GM12878 (cell line): ENCODE measurements around the gene LRRIQ4. TPM values are rescaled to one million over a fixed set of nuclear protein-coding genes. Genes with fewer than 3 reads are reported as not detected.

Source experiments
- ATAC-seq: fragments of 200-7000 bp; cut with Tn5 transposase; 3 replicates; pipeline ENCODE4 v1.9.1; 2020; ENCODE audit warnings: mild to moderate bottlenecking, moderate library complexity
- BruUV-seq: library from RNA; stranded (reverse); fragments of 400-500 nt; replicated peaks from 2 replicates; lab custom pipeline; 2021; lab: Mats Ljungman, UMichigan
- CTCF ChIA-PET: fragments of 300-600 bp; sonication (Branson Sonifier 250); formaldehyde crosslinking; extraction: SDS; loops from one replicate; lab custom pipeline; 2021; ENCODE audit warnings: inconsistent platforms; lab: Yijun Ruan, JAX
- POLR2A ChIA-PET: fragments of 350-600 bp; formaldehyde crosslinking; extraction: SDS; loops from one replicate; lab custom pipeline; 2021; ENCODE audit warnings: inconsistent platforms; lab: Charles Lee
- RAD21 ChIA-PET: fragments of 300-600 bp; sonication (Branson Sonifier 250); formaldehyde crosslinking; loops from one replicate; lab custom pipeline; 2023; ENCODE audit warnings: antibody characterized with exemption; ENCODE audit not compliant: unreplicated experiment; lab: Charles Lee
- SMC1A ChIA-PET: fragments of 300-600 bp; sonication (Branson Sonifier 250); formaldehyde crosslinking; loops from one replicate; lab custom pipeline; 2023; ENCODE audit not compliant: unreplicated experiment, uncharacterized antibody; lab: Charles Lee
- DNase-seq: peaks from one replicate; pipeline ENCODE4 v3.0.0-alpha.2; 2011; ENCODE audit warnings: low read depth, low spot score
- FAIRE-seq: peaks from 3 replicates; lab custom pipeline; 2011; peaks lifted over from hg19 to GRCh38; lab: Jason Lieb, UNC
- H2AFZ ChIP-seq: 2 replicates; pipeline ENCODE4 v1.6.0; 2011; ENCODE audit warnings: low read depth, low read length, control low read depth; ENCODE audit not compliant: control insufficient read depth
- H3K27ac ChIP-seq: 2 replicates; pipeline ENCODE4 v1.5.1; 2011; ENCODE audit warnings: control low read depth; ENCODE audit not compliant: control insufficient read depth, insufficient read depth
- H3K27me3 ChIP-seq, 2 experiments: replicated peaks in 1 of 2; 2 replicates each; pipeline versions ENCODE4 v1.6.0 to v1.6.1; 2011; ENCODE audit warnings: low read length in 1 of 2; ENCODE audit not compliant: control insufficient read depth in 2 of 2, insufficient read depth in 2 of 2
- H3K36me3 ChIP-seq, 2 experiments: 2 replicates each; pipeline ENCODE4 v1.5.1; 2011; ENCODE audit warnings: low read length in 1 of 2; ENCODE audit not compliant: control insufficient read depth in 2 of 2, insufficient read depth in 2 of 2
- H3K4me1 ChIP-seq: 2 replicates; pipeline ENCODE4 v1.6.1; 2011; ENCODE audit warnings: mild to moderate bottlenecking, low read length, moderate library complexity, mixed read lengths; ENCODE audit not compliant: control insufficient read depth, insufficient read depth
- H3K4me2 ChIP-seq: 2 replicates; pipeline ENCODE4 v1.6.0; 2011; ENCODE audit warnings: control low read depth; ENCODE audit not compliant: control insufficient read depth, insufficient read depth
- H3K4me3 ChIP-seq: fragments of 200-600 bp; sonication (generic); 2 replicates; pipeline ENCODE4 v1.5.1; 2016
- H3K79me2 ChIP-seq: 2 replicates; pipeline ENCODE4 v1.6.0; 2011; ENCODE audit warnings: low read length; ENCODE audit not compliant: control insufficient read depth, insufficient read depth
- H3K9ac ChIP-seq: 2 replicates; pipeline ENCODE4 v1.8.0; 2011; ENCODE audit warnings: low read length, control low read depth, mixed read lengths; ENCODE audit not compliant: control insufficient read depth, insufficient read depth
- H3K9me3 ChIP-seq: replicated peaks from 3 replicates; pipeline ENCODE4 v1.5.1; 2011; ENCODE audit warnings: mild to moderate bottlenecking, low read length; ENCODE audit not compliant: control insufficient read depth, insufficient read depth
- H4K20me1 ChIP-seq: 2 replicates; pipeline ENCODE4 v1.6.0; 2011; ENCODE audit not compliant: control insufficient read depth, insufficient read depth
- ATF2 ChIP-seq: IDR thresholded peaks from 2 replicates; pipeline ENCODE4 v1.6.1; 2012; ENCODE audit warnings: low read length, inconsistent platforms
- MTA3 ChIP-seq: IDR thresholded peaks from 2 replicates; pipeline ENCODE4 v1.6.1; 2012; ENCODE audit warnings: low read length, inconsistent platforms, borderline replicate concordance
- POLR2A ChIP-seq: IDR thresholded peaks from 2 replicates; pipeline ENCODE4 v1.6.1; 2011; ENCODE audit warnings: low read depth, mild to moderate bottlenecking, low read length
- RAD21 ChIP-seq: IDR thresholded peaks from 2 replicates; pipeline ENCODE4 v1.6.1; 2011; ENCODE audit warnings: mild to moderate bottlenecking, low read depth, low read length, moderate library complexity; ENCODE audit not compliant: insufficient read depth
- RB1 ChIP-seq: fragments of 450-650 bp; formaldehyde crosslinking; IDR thresholded peaks from 2 replicates; pipeline ENCODE4 v1.6.1; 2017; ENCODE audit warnings: mild to moderate bottlenecking, borderline replicate concordance
- RUNX3 ChIP-seq: IDR thresholded peaks from 2 replicates; pipeline ENCODE4 v1.6.1; 2012; ENCODE audit warnings: low read length, inconsistent platforms
- SMC3 ChIP-seq: IDR thresholded peaks from 2 replicates; pipeline ENCODE4 v1.6.1; 2011; ENCODE audit warnings: low read length, improper control_type of control experiment, borderline replicate concordance
- TAF1 ChIP-seq: IDR thresholded peaks from 2 replicates; pipeline ENCODE4 v1.6.1; 2011; ENCODE audit warnings: mild to moderate bottlenecking, low read depth, low read length, borderline replicate concordance
- TARDBP ChIP-seq: IDR thresholded peaks from 2 replicates; pipeline ENCODE4 v1.6.1; 2016; ENCODE audit warnings: borderline replicate concordance
- TBL1XR1 ChIP-seq: IDR thresholded peaks from 2 replicates; pipeline ENCODE4 v1.6.1; 2012; ENCODE audit warnings: low read depth, low read length, improper control_type of control experiment
- WRNIP1 ChIP-seq: IDR thresholded peaks from 2 replicates; pipeline ENCODE4 v1.6.1; 2011; ENCODE audit warnings: low read depth, low read length, improper control_type of control experiment, borderline replicate concordance
- ZSCAN29 ChIP-seq: fragments of 450-650 bp; IDR thresholded peaks from 2 replicates; pipeline ENCODE4 v1.6.1; 2017; ENCODE audit warnings: mild to moderate bottlenecking, moderate library complexity
- ZZZ3 ChIP-seq: IDR thresholded peaks from 2 replicates; pipeline ENCODE4 v1.6.1; 2011; ENCODE audit warnings: low read depth; ENCODE audit not compliant: control insufficient read depth, insufficient read length
- WGBS: methylation state at CpG from one replicate; pipeline ENCODE4 v1.1.6; 2016; ENCODE audit warnings: low lambda C conversion rate; ENCODE audit not compliant: insufficient replicate concordance, insufficient coverage; ENCODE audit errors: missing lambda C conversion rate; 5-methylcytosine and 5-hydroxymethylcytosine counted together
- in situ Hi-C: fragments of 300-500 bp; cut with MboI; formaldehyde crosslinking; loops from 9 replicates; pipeline ENCODE4 v1.14.3; 2018; ENCODE audit warnings: mixed read lengths
- intact Hi-C: fragments of 100-400 bp; cut with micrococcal nuclease; formaldehyde crosslinking; loops from one replicate; pipeline ENCODE4 v1.14.2; 2022; ENCODE audit not compliant: unreplicated experiment
- polyA plus RNA-seq, 11 experiments: library from polyadenylated mRNA; depleted of rRNA in 4 of 11; unstranded in 6 of 11; stranded (reverse) in 5 of 11; fragments of >200 nt; fragmentation: Nextera tagmentation in 4 of 11; fragmentation: Illumina TruSeq in 1 of 11; extraction: Ambion mirVana in 4 of 11; extraction: Trizol in 1 of 11; gene quantifications; 1 replicate in 1 of 11; 2 replicates in 10 of 11; pipeline versions ENCODE4 v1.2.1 to v1.2.3, GENCODE V29; 2011 to 2016; ENCODE audit warnings: inconsistent platforms in 2 of 11, missing spikeins in 2 of 11, low read depth in 1 of 11
- total RNA-seq, 4 experiments: library from RNA; depleted of rRNA in 3 of 4; stranded (reverse); fragments of >200 nt in 3 of 4; fragmentation: Illumina TruSeq in 1 of 4; extraction: Trizol in 1 of 4; gene quantifications; 2 replicates each; pipeline versions ENCODE4 v1.2.1 to v1.2.3, GENCODE V29; 2013 to 2021
- TF ChIP-seq, protein P1 (sequence below): fragments of 450-650 bp; IDR thresholded peaks from 2 replicates; pipeline ENCODE4 v1.6.1; 2017; ENCODE audit warnings: low read depth, mild to moderate bottlenecking, moderate library complexity
- TF ChIP-seq, protein P2 (sequence below): IDR thresholded peaks from 2 replicates; pipeline ENCODE4 v1.6.1; 2011; ENCODE audit warnings: low read depth, mild to moderate bottlenecking, low read length, moderate library complexity, borderline replicate concordance; ENCODE audit errors: extremely low read depth
- TF ChIP-seq, protein P3 (sequence below): IDR thresholded peaks from 2 replicates; pipeline ENCODE4 v1.6.1; 2011; ENCODE audit warnings: borderline replicate concordance, low read depth, mild to moderate bottlenecking, moderate library complexity, mixed read lengths, low read length; ENCODE audit not compliant: insufficient read depth; ENCODE audit errors: extremely low read length
- TF ChIP-seq, protein P4 (sequence below): fragments of 450-650 bp; IDR thresholded peaks from 2 replicates; pipeline ENCODE4 v1.6.1; 2016; ENCODE audit warnings: mild to moderate bottlenecking

The LRRIQ4 gene
- total and polyA plus RNA-seq, 10 of the 15 experiments (the other 5 are each of a cell fraction or from before 2014, with no cell fraction given) = 0.06 to 0.21 (median 0.14) TPM; not detected in 3

DNA sequence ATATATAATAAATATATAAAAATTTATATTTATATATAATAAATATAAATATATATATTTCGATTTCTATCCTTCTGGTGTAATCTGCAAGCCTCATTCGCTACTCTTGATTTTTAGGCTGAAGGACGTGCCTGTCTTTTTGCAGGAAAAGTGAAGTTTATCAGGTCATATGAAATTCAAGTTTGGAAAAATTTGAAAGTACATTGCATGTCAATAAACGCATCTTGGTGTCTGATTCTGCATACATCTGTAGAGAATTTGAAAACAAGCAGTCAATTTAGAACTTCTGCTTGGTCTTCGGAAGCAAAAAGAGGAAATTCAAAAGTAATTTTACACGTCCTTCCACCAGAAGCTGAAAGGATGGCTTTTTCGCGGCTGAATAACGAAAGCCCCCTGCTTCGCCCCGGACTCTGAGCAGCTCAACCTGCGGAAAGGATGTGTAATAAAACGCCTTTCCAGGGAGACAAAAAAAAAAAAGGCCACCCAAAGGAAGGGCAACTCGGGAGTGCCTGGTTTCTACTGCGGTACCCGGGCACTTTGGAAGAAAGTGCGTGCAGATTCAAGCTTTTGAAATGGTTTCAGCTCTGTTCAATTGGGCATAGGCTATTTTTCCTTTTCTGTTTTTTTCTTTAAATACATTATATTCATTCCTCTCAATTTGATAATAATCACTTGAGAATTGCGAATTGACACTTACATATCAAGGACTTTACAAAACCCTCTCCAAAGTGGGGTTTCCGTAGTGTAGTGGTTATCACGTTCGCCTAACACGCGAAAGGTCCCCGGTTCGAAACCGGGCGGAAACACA lies 41.0 kb upstream of the LRRIQ4 start:
- no peaks in the 10 kb centered on the region for H3K27me3 ChIP-seq
- ChIA-PET SMC1A (interaction anchor here (1.1 to 2.0 kb wide), 2 partner anchors 197 to 282 kb away, joined by 3 to 4 read pairs; no protein-coding TSS in a partner anchor), RAD21 (interaction anchor here (0.7 to 2.1 kb wide), 5 partner anchors 8 to 319 kb away, joined by 3 to 10 read pairs (median 4); no protein-coding TSS in a partner anchor), CTCF (interaction anchor here (0.6 to 1.7 kb wide), 5 partner anchors 8 to 563 kb away, joined by 3 to 12 read pairs (median 3); no protein-coding TSS in a partner anchor), POLR2A (interaction anchor here (0.6 to 0.7 kb wide), 9 partner anchors 9 to 1941 kb away, joined by 3 to 5 read pairs (median 3); partner anchors contain the start of gene SEC62)
- ATAC-seq (peak; percentile 19), DNase-seq (peak; percentile 90), FAIRE-seq (peak; percentile 76)
- no TSS peak for BruUV-seq
- peak overlapping the region; percentile 95 for H2AFZ ChIP-seq
- intact Hi-C loops = loop anchor here (5.0 kb wide), 3 partner anchors 161 to 1096 kb away; partner anchors contain the start of gene SKIL
- no peaks in the 10 kb centered on the region for H4K20me1 ChIP-seq
- H3K4me1 ChIP-seq = peaks cover 14% of the 10 kb centered on the region; the same call in 1 of the 2 replicates
- H3K9me3 ChIP-seq = no peaks in the 10 kb centered on the region
- H3K4me3 ChIP-seq = peak overlapping the region; percentile 97
- H3K79me2 ChIP-seq = peaks cover 33% of the 10 kb centered on the region
- WGBS = 1% methylated on average over 27 of the region's 27 CpGs
- peak overlapping the region; percentile 99 for H3K27ac ChIP-seq
- peak overlapping the region; percentile 80 for H3K4me2 ChIP-seq
- H3K36me3 ChIP-seq = peaks cover 0 to 10% of the 10 kb centered on the region in 2 experiments; a peak in 1 of 4 replicates
- peak overlapping the region; percentile 99 for H3K9ac ChIP-seq
- in situ Hi-C loops = no loop called here
- TF ChIP-seq POLR2A = no peak
- peak; percentile 90 for TF ChIP-seq TARDBP
- TF ChIP-seq, protein P1, sequence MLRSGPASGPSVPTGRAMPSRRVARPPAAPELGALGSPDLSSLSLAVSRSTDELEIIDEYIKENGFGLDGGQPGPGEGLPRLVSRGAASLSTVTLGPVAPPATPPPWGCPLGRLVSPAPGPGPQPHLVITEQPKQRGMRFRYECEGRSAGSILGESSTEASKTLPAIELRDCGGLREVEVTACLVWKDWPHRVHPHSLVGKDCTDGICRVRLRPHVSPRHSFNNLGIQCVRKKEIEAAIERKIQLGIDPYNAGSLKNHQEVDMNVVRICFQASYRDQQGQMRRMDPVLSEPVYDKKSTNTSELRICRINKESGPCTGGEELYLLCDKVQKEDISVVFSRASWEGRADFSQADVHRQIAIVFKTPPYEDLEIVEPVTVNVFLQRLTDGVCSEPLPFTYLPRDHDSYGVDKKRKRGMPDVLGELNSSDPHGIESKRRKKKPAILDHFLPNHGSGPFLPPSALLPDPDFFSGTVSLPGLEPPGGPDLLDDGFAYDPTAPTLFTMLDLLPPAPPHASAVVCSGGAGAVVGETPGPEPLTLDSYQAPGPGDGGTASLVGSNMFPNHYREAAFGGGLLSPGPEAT = no peak
- TF ChIP-seq ZZZ3 = no peak
- TF ChIP-seq, protein P2, sequence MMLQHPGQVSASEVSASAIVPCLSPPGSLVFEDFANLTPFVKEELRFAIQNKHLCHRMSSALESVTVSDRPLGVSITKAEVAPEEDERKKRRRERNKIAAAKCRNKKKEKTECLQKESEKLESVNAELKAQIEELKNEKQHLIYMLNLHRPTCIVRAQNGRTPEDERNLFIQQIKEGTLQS = no peak
- TF ChIP-seq ATF2 = peak; percentile 83
- no peak for TF ChIP-seq RAD21
- peak; percentile 67; the same call in 1 of the 2 replicates for TF ChIP-seq RB1
- TF ChIP-seq MTA3 = 0 out of 2 replicates have a peak, but pooled peaks have one; percentile 52
- TF ChIP-seq RUNX3 = peak; percentile 84
- no peak for TF ChIP-seq WRNIP1
- peak; percentile 85 for TF ChIP-seq TBL1XR1
- TF ChIP-seq, protein P3, sequence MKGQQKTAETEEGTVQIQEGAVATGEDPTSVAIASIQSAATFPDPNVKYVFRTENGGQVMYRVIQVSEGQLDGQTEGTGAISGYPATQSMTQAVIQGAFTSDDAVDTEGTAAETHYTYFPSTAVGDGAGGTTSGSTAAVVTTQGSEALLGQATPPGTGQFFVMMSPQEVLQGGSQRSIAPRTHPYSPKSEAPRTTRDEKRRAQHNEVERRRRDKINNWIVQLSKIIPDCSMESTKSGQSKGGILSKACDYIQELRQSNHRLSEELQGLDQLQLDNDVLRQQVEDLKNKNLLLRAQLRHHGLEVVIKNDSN = no peak
- TF ChIP-seq TAF1 = 0 out of 2 replicates have a peak, but pooled peaks have one; percentile 12
- peak; percentile 76; the same call in 1 of the 2 replicates for TF ChIP-seq ZSCAN29
- TF ChIP-seq, protein P4, sequence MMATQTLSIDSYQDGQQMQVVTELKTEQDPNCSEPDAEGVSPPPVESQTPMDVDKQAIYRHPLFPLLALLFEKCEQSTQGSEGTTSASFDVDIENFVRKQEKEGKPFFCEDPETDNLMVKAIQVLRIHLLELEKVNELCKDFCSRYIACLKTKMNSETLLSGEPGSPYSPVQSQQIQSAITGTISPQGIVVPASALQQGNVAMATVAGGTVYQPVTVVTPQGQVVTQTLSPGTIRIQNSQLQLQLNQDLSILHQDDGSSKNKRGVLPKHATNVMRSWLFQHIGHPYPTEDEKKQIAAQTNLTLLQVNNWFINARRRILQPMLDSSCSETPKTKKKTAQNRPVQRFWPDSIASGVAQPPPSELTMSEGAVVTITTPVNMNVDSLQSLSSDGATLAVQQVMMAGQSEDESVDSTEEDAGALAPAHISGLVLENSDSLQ = no peak
- no peak for TF ChIP-seq SMC3
